H1 (cell line): ENCODE measurements around the gene KANSL1L. TPM values are rescaled to one million over a fixed set of nuclear protein-coding genes. Genes with fewer than 3 reads are reported as not detected.

Experiments
- ASH2L ChIP-seq: fragments of 200-600, 300-600 bp; sonication (generic); IDR thresholded peaks from one replicate; pipeline ENCODE4 v1.7.1; 2017; ENCODE audit warnings: low read length
- CBX8 ChIP-seq: fragments of 300-800, 300-1000 bp; sonication (generic); IDR thresholded peaks from 2 replicates; pipeline ENCODE4 v1.7.1; 2016; ENCODE audit warnings: low read depth, low read length, borderline replicate concordance
- CTBP2 ChIP-seq: IDR thresholded peaks from 2 replicates; pipeline ENCODE4 v1.7.0; 2011; ENCODE audit warnings: borderline replicate concordance, mild to moderate bottlenecking, moderate library complexity, mixed read lengths, low read length; ENCODE audit not compliant: insufficient read depth, insufficient read length
- EZH2 ChIP-seq: fragments of 200-600 bp; sonication (generic); IDR thresholded peaks from 2 replicates; pipeline ENCODE4 v1.7.1; 2012; ENCODE audit warnings: low read depth, mild to moderate bottlenecking, moderate library complexity, low read length, inconsistent platforms; ENCODE audit not compliant: severe bottlenecking
- MAFK ChIP-seq: IDR thresholded peaks from 2 replicates; pipeline ENCODE4 v1.6.1; 2012; ENCODE audit warnings: low read depth, mild to moderate bottlenecking, improper control_type of control experiment, low read length
- POLR2AphosphoS5 ChIP-seq: IDR thresholded peaks from 2 replicates; pipeline ENCODE4 v1.6.1; 2011; ENCODE audit warnings: low read depth, low read length
- RBBP5 ChIP-seq: IDR thresholded peaks from 2 replicates; pipeline ENCODE4 v1.7.1; 2012; ENCODE audit warnings: low read depth, mild to moderate bottlenecking, inconsistent platforms, low read length, moderate library complexity, borderline replicate concordance
- SRF ChIP-seq: IDR thresholded peaks from 2 replicates; pipeline ENCODE4 v1.6.1; 2011; ENCODE audit warnings: mild to moderate bottlenecking, low read depth, low read length, moderate library complexity
- SUZ12 ChIP-seq: fragments of 200-600 bp; sonication (generic); IDR thresholded peaks from 2 replicates; pipeline ENCODE4 v1.6.1; 2012; ENCODE audit warnings: mild to moderate bottlenecking, inconsistent platforms, low read length, moderate library complexity, mixed read lengths
- YY1 ChIP-seq: IDR thresholded peaks from 2 replicates; pipeline ENCODE4 v1.6.1; 2011; ENCODE audit warnings: low read depth, mild to moderate bottlenecking, low read length
- polyA plus RNA-seq, 7 experiments: library from polyadenylated mRNA; depleted of rRNA in 3 of 7; stranded (reverse) in 5 of 7; unstranded in 2 of 7; fragments of >200 nt in 5 of 7; fragments of 200-250 nt in 2 of 7; gene quantifications; 1 replicate in 5 of 7; 2 replicates in 1 of 7; 4 replicates in 1 of 7; pipeline versions ENCODE4 v1.2.1 to v1.2.3, GENCODE V29; 2011 to 2013; ENCODE audit warnings: missing spikeins in 2 of 7, mixed read lengths in 2 of 7
- total RNA-seq: library from RNA; stranded (reverse); fragmentation: NEBNext Ultra II Directional; extraction: Animal tissue kit (Norgen Biotek cat#: 25700); gene quantifications from 2 replicates; pipeline ENCODE4 v1.2.1, GENCODE V29; 2021
- TF ChIP-seq, protein P1 (sequence below): fragments of 300-600 bp; sonication (generic); IDR thresholded peaks from 2 replicates; pipeline ENCODE4 v1.7.1; 2012; ENCODE audit warnings: low read length, moderate library complexity, mild to moderate bottlenecking, inconsistent platforms; ENCODE audit not compliant: insufficient replicate concordance
- TF ChIP-seq, protein P2 (sequence below): IDR thresholded peaks from 2 replicates; pipeline ENCODE4 v1.6.1; 2012; ENCODE audit warnings: inconsistent platforms

KANSL1L gene
- total and polyA plus RNA-seq, 2 of the 8 experiments (the other 6 are each of a cell fraction or from before 2014, with no cell fraction given) = 5.4 to 17.2 TPM

DNA sequence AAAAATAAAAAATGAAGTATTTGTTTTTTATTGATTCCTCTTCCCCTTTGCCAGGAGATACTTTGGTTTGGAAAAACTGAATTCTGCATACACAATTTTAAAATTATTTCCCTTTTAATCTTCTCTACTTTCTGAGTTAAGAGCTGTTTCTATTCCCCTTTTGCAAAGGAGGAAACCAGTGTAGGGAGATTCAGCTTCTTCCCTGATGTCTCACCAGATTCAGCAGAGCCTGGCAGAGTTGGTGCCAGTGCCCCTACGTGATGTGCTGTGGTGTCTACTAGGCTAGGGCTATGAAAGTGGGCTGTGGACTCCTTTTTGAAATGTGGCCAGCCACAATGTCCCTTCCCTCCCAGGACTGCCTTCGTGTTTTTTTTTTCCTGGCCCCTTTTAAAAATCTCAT, 166.3 kb downstream of the KANSL1L start (continued):
- TF ChIP-seq, protein P1, sequence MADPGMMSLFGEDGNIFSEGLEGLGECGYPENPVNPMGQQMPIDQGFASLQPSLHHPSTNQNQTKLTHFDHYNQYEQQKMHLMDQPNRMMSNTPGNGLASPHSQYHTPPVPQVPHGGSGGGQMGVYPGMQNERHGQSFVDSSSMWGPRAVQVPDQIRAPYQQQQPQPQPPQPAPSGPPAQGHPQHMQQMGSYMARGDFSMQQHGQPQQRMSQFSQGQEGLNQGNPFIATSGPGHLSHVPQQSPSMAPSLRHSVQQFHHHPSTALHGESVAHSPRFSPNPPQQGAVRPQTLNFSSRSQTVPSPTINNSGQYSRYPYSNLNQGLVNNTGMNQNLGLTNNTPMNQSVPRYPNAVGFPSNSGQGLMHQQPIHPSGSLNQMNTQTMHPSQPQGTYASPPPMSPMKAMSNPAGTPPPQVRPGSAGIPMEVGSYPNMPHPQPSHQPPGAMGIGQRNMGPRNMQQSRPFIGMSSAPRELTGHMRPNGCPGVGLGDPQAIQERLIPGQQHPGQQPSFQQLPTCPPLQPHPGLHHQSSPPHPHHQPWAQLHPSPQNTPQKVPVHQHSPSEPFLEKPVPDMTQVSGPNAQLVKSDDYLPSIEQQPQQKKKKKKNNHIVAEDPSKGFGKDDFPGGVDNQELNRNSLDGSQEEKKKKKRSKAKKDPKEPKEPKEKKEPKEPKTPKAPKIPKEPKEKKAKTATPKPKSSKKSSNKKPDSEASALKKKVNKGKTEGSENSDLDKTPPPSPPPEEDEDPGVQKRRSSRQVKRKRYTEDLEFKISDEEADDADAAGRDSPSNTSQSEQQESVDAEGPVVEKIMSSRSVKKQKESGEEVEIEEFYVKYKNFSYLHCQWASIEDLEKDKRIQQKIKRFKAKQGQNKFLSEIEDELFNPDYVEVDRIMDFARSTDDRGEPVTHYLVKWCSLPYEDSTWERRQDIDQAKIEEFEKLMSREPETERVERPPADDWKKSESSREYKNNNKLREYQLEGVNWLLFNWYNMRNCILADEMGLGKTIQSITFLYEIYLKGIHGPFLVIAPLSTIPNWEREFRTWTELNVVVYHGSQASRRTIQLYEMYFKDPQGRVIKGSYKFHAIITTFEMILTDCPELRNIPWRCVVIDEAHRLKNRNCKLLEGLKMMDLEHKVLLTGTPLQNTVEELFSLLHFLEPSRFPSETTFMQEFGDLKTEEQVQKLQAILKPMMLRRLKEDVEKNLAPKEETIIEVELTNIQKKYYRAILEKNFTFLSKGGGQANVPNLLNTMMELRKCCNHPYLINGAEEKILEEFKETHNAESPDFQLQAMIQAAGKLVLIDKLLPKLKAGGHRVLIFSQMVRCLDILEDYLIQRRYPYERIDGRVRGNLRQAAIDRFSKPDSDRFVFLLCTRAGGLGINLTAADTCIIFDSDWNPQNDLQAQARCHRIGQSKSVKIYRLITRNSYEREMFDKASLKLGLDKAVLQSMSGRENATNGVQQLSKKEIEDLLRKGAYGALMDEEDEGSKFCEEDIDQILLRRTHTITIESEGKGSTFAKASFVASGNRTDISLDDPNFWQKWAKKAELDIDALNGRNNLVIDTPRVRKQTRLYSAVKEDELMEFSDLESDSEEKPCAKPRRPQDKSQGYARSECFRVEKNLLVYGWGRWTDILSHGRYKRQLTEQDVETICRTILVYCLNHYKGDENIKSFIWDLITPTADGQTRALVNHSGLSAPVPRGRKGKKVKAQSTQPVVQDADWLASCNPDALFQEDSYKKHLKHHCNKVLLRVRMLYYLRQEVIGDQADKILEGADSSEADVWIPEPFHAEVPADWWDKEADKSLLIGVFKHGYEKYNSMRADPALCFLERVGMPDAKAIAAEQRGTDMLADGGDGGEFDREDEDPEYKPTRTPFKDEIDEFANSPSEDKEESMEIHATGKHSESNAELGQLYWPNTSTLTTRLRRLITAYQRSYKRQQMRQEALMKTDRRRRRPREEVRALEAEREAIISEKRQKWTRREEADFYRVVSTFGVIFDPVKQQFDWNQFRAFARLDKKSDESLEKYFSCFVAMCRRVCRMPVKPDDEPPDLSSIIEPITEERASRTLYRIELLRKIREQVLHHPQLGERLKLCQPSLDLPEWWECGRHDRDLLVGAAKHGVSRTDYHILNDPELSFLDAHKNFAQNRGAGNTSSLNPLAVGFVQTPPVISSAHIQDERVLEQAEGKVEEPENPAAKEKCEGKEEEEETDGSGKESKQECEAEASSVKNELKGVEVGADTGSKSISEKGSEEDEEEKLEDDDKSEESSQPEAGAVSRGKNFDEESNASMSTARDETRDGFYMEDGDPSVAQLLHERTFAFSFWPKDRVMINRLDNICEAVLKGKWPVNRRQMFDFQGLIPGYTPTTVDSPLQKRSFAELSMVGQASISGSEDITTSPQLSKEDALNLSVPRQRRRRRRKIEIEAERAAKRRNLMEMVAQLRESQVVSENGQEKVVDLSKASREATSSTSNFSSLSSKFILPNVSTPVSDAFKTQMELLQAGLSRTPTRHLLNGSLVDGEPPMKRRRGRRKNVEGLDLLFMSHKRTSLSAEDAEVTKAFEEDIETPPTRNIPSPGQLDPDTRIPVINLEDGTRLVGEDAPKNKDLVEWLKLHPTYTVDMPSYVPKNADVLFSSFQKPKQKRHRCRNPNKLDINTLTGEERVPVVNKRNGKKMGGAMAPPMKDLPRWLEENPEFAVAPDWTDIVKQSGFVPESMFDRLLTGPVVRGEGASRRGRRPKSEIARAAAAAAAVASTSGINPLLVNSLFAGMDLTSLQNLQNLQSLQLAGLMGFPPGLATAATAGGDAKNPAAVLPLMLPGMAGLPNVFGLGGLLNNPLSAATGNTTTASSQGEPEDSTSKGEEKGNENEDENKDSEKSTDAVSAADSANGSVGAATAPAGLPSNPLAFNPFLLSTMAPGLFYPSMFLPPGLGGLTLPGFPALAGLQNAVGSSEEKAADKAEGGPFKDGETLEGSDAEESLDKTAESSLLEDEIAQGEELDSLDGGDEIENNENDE = no peak
- TF ChIP-seq POLR2AphosphoS5 = no peak
- no peak for TF ChIP-seq MAFK
- TF ChIP-seq RBBP5 = no peak
- TF ChIP-seq EZH2 = no peak
- TF ChIP-seq ASH2L = no peak
- TF ChIP-seq CTBP2 = no peak
- no peak for TF ChIP-seq CBX8
- TF ChIP-seq, protein P2, sequence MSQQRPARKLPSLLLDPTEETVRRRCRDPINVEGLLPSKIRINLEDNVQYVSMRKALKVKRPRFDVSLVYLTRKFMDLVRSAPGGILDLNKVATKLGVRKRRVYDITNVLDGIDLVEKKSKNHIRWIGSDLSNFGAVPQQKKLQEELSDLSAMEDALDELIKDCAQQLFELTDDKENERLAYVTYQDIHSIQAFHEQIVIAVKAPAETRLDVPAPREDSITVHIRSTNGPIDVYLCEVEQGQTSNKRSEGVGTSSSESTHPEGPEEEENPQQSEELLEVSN = no peak
- TF ChIP-seq SRF = no peak
- no peak for TF ChIP-seq YY1
- no peak for TF ChIP-seq SUZ12
